ENCODE measurements around the gene LIM2.

The LIM2 gene

DNA sequence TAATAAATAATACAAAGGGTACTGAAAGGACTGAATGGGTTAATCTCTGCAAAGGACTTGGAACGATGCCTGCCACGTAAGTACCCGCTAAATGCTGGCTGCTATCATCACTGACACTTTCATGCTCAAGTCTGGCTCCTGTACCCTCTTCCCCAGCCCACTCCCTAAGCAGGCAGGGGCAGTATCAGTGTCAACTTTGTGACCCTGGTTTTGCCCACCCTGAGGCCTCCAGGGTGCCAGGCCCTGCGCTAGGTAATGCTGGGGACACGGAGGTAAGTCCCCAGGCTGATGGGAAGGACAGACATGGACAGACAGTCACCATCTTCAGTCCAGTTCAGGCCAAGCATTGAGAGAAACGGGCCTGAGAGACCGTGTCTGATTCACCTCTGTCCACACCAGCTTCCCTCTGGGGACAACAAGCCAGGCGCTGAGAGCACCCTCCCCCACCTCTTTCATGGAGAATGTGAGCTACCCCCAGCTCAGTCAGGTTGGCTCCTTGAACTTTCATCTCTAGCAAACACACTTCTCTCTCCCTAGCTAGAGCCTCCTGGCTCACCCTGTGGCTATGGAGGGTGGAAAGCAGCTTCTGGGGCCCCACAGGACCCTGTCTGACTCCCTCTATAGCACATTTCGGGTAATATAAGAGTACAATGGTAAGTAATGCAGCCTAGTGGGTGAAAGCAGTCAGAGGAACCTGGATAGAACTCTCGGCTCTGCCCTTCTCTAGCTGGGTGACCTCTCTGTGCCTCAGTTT is 22.4 kb downstream of the LIM2 start:
- peak; percentile 43 for DNase-seq

DNA sequence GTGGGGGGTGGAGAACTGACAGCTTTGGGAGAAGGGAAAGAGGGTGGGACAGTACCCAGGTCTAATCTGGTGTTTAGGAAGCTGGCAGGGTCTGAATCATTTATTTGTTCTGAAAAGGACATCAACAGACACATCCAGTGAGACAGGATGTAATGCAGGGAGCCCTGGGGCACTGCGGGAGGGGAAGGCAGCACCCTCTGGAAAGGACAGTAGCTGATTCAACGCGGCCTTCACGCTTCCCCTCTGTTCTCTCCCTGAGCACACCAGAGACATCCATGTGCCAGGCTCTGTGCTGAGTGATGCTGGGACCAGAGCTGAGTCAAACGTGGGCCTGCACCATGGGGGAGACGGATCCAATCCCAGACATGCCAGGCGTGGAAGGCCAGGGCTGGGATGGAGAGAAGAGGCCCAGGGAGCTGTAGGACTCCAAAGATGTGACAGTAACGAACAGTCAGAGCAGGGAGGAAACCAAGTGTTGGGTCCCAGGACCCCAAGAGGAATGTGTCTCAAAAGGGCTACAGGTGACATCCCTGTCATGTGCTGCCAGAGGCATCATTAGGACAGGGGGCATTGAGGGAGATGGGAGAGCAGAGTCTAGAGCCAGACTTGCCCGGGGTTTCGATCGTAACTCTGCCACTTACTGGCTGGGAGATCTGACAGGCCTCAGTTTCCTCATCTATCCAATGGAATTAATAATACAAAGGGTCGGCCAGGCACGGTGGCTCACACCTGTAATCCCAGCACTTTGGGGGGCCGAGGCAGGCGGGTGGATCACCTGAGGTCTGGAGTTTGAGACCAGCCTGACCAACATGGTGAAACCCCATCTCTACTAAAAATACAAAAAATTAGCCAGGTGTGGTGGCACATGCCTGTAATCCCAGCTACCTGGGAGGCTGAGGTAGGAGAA is 23.3 kb downstream of the LIM2 start:
- DNase-seq, result no peak

DNA sequence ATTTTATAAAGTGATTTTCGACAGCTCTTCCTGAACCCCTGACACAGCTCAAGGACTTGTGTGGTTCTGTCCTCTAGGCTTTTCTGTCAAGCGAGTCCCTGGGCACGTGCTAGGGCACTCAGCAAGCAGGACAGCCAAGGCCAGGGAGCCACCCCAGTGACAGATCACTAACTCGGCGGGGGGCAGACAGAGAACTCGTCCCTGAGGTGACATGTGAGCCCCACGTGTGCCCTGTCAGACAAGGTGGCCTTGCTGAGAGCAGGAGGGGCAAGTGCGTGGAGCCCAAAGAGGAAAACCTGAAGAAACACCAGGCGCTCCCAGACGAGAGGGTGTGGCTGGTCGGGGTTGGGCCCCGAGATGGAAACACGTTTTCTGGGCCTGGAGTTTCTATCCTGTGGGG is 26.5 kb downstream of the LIM2 start:
- no peak for DNase-seq

DNA sequence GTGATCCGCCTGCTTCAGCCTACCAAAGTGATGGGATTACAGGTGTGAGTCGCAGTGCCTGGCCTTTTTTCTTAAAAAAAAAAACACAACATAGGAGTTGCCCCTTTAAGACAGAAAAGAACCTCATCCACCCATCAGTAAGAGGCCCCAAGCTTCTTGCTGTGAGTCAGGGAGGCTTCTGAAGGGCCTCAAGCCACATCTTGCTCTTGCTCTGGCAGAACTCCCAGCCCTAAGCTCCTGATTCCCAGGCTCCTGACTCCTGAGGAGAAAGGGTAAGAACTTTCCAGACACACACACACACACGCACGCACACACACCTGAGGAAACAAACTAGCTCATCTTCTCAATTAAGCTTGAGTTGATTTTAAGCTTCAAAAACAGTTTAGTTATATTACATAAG is 28.5 kb downstream of the LIM2 start:
- DNase-seq, result no peak

DNA sequence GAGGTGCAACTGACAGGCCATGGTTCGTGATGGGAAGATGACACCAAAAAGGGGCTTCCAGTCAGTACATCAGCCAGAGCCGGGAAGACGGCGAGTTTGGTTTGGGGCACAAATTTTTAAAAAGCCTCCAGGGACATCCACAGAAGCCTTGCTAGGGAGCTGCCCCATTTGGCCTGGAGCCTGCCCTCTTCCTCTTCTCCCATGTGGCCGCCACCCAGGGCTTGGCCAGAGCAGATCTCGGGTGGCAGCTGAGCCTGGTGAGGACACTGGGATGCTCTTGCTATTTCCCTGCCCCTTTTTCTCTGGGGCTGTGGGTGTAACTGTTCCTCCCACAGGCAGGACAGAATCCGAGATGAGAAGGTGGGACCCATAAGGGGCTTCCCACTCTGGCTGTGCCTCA is 29.8 kb downstream of the LIM2 start:
- DNase-seq, result no peak

DNA sequence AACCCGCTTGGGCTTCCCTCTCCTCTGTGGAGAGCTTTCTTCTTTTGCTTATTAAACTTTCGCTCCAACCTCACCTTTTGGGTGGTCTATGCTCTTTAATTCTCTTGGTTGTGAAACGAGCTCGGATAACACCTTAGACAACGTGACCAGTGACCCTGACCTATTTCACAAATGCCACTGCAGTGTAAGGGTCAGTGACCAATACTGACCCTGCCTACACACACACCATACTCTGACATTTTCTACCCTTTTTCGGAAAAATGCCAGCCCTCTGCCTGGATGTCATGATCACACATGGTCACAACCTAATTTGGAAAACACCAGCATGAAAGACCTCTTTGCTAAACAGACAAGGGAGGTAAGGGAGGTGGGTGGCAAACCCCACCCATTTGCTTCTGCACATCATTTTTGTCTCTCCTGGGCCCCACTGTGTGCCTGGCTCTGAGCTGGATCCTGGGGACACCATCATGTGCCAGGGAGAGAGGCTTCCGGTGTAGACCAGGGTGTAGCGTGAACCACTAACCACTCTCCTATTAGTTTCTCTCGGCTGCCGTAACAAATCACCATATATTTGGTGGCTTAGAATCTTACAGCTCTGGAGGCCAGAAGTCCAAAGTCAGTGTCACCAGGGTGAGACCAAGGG is 31.5 kb downstream of the LIM2 start:
- no peak for DNase-seq

DNA sequence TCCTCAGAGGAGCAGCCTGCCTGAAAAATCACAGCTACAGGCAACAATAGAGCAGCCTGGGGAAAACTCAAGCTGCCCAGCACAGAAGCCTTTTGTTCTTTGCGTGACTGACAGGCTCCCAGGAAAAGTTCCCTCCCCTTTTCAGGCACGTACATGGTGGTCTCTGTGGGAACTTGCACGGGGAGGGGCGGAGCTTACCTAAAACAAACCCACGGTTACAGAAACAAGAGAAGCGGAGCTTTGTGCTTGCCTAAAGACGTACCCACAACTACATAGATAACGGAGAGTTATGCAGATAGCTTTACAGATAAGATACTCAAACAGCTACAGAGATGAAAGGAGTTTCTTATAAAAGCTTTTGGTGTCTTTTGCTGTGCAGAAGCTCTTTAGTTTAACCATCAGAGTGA is 33.0 kb downstream of the LIM2 start:
- no peak for DNase-seq

DNA sequence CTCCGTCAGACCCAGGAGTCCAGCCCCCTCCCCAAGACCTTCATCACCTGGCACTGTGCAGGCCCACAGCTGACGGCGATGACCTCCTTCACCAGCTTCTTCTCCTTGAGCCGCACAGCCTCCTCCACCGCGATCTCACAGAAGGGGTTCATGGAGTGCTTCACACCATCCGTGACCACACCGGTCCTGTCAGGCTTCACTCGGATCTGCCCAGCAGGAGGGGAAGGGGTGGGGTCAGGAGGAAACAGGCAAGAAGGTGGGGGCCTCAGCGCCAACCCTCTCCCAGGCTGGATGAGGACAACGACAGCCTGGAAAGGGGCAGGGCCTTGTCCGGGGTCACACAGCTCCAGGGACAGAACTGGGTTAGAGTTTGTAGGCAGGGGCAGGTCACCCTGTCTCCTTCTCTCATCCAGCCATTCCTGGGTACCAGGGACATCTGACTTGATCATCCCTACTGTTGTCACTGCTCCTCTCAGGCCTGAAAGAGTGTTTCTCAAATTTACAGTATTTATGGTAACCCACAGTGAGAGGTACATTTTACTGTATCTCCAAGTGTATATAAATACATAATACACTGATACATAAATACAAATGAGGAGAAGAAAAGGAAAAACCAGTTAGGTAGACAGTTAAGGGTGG is 33.6 kb downstream of the LIM2 start:
- no peak for DNase-seq

DNA sequence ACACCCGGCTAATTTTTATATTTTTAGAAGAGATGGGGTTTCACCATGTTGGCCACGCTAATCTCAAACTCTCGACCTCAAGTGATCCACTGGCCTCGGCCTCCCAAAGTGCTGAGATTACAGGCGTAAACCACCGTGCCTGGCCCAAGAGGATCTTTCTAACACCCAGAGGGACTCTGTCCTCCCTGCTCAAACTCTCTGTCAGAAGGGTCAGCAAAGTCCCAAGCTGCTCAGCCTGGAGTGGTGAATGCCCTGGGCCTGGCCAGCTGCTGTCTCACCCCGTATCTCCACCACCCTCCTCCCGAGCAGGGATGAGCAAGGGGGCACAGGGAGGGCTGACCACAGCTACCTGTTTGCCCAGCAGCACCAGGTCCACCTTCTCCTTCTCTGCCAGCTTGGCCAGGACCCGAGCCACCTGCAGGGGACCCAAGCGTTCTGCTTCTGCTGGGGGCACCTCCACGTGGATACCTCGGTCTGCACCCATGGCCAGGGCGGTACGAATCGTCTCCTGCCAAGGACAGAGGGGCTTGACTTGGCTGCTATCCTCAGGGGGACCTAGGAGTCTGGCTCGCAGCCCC is 34.9 kb downstream of the LIM2 start:
- no peak for DNase-seq

DNA sequence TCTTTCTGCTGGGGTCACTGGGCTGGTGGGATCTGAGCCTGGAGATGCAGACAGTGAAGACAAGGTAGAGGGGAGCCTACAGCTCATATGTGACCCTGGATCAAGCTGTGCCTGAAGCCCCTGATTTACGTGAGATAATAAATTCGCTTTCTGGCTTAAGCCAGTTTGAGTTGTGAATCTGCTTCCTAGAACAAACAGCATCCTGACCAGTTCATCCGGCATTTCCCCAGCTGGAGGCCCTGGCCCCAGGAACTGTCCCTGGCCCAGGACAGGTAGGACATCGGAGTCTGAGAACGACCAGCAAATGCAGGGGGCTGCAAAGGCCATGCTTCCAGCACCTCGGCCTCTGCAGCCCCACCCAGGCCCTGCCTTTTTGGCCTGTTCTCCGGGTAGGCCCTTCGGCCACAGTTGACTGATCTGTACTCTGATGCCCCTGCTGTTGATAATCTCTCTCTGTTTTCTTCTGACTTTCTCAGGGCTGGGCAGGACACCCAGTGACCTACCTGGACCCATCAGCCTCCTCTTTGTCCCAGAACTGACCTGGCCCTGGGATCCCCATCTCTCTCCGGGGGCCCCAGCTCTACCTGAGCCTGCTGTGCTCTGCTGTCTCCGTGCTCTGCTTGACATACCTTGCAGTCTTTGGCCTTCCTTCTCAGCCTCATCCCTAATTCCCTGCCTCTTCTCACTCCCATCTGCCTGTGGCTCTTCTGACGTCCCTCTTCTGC is 36.3 kb downstream of the LIM2 start:
- no peak for DNase-seq

DNA sequence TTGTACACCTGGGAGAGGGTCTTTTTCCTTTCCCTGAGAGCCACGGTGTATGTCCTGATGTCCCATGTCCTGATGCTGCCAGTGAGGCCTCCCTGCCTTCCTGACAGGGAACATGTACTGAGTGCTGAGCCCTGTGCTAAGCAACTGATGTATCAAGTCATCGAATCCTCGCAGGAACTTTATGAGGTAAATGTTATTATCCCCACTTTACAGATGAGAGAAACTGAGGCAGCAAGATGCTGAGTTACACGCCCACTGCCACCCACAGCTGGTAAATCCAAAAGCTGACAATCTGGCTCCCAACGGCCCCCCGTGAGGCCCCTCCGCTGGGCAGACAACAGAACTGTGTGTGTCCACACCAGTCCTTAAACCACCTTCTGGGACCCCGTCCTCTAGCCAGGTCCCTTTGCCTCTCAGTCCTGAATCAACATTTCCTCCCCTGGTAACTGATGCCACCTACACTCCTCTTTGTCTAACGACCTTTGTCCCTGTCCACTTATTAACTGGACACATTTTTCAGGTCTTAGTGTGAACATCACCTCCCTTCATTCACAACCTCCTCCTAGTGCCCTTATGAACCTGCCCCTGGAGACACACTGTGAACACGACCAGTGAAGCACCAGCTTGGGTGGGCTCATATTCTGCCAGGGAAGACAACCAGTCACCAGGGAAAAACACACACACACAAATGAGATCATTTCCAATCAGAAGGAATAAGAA is 40.4 kb downstream of the LIM2 start:
- DNase-seq, result no peak

DNA sequence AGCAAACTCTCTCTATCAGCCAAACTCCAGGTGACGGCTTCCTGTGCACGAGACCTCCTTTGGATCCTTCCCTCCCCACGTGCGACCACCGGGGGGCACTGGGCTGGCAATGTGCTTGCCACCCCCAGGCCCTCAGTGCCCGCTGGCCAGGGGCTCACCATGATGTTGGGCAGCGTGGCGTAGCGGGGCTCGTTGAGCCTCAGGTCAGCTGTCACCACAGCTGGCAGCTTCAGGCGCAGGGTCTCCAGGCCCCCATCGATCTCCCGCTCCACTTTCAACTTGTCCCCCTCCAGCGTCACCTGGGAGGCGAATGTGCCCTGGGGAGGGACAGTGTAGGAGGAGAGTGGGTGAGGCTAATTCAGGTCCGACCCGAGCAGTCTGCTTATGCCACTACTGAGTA is 41.0 kb downstream of the LIM2 start:
- DNase-seq, result no peak

DNA sequence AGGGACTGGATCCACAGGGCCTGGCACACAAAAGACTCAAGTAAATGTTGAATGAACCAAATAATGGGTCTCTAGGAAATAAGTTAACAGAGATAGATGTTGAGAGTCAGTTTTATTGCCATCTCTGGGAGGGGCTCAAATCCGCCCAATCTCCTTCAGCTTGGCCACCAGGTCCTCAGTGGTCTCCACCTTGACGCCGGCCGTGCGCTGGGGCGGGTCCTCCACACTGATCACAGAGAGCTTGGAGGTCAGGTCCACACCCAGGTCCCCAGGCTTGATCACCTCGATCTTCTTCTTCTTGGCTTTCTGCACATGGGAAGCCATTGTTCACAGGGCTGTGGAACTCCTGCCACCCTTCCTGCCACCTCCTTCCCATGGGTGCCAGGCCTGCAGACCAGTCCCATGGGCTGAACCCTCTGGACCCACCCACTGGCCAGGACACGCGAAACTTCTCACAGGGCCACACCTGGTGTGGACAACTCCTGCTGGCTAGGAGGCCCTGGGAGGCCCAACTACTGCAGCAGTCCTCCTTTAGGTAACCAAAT is 42.6 kb downstream of the LIM2 start:
- no peak for DNase-seq

DNA sequence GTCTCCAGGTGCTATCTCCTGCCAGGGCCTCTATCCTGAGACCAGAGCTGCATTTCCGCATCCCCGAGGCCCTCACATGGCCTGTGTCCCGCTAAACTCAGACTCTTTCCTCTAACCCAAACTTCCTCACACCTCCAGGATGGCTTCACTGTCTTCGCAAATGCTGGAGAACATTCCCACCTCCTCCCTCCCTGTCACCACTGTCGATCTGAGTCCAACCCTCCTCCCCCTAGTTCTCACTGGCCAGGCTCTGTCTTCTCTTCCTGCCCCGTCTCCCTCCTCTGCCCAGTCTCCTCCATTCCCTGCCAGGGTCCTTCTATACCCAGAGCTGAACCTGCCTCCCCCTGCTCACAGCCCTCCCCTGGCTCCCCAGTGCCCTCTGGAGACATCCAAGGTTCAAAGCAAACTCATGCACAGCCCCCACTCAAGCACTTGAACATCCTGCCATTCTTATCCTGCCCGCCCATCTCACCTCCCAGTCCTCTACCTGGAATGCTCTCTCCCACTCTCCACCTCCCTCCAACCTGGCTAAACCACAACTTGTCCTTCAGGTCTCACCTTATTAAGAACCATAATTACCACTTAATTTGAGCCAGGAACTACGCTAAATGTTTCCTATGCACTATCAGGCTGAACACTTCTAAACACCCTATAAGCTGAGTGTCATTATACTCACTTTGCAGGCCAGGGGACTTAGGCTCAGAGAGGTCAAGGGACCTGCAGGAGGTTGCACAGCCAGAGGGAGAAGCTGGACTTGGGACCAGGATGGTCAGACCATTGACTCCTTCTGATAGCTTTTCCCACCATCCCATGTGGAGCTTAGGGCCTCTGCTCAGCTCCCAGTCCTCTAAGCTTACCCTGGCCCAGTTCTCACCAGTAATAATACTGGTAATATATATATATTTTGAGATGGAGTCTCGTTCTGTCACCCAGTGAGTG is 44.9 kb downstream of the LIM2 start:
- no peak for DNase-seq

DNA sequence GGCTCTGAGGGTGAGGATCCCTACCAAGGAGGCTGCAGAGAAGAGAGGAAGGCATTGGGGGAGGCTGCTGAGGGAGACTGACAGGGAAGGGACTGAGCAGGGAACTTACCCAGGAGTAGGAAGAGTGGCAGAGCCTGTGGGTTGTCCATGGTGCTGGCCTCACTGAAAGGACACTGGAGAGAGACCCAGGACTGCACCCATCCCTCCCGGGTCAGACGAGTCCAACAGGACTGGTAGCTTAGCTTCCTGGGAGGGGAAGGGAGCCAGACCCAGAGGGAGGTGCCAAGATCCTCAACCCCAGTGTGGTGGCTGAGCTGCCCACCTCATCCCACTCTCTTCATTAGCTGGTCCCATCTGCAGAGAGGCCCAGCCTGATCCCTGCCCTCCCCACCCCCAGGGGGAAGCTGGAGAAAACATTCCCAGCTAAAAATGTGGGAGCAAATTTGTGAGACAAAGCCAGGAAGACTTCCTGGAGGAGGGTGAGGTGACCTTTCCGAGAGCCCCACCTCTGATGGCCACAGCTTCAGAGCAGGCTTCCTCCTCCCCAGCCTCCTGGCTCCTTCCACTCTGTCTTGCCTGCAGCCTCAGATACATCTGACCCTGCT is 45.7 kb downstream of the LIM2 start, which contains the start of gene VSIG10L:
Gene VSIG10L (minus strand): TSS at position 164 of the 605 bp plus-strand sequence. CDS start 15 bp downstream, at position 149.
- no peak for DNase-seq

DNA sequence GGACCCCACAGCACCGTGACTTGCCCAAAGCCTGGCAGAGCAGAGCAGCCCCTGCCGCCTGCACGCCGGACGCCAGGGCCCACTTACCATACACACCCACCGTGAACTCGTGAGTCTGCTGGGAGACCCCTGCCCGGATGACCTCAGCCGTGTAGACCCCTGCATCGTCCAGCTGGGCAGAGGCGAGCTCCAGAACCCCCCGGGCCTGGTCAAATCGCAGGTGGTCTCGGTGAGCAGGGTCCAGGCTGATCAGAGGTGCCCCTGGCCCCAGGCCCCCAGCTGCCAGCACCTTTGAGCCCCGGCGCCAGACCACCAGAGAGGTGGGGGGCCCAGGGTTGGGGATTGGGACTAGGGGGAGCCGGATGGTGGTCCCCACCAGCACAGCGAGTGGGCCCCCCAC is 46.7 kb downstream of the LIM2 start:
- no peak for DNase-seq

DNA sequence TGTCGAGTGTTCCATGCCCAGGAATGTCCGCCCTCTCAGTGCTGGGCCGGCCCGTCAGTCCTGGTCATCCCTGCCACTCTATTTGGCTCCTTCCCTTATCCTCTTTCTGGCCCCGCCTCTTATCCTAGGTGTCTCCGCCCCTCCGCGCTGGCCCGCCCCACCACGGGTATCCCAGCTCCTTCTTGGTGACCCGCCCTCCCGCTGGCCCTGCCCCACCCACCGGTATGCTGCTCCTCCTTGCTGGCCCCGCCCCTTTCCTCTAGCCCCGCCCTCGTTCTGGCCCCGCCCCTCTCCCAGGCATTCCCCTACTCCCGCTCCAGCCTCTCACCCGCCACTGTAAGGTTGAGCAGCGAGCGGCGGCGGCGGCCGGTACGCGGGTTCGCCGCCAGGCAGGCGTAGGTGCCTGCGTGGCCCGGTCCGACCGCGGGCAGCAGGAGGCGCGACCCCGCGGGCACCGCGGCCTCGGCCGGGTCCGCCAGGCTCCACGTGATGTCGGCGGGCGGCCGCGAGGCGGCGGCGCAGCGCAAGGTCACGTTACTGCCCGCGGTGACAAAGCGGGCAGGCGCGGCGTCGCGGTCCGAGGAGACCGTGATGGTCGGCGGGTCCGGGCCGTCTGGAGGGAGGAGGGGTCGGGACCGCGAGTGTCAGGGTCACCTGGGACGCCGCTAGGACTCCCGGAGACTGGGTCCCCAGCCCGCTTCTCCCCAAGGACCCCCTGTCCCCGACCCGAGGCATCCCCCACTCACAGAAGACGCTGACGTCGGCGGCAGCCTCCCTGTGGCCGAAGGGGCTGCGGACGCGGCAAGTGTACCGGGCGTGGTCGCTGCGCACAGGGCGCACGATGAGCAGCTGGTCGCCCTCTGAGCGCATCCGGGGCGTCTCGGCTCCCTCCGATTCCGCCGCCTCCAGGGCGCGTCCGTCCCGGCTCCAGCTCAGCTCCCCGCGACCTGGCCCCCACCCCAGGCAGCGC is 47.8 kb downstream of the LIM2 start:
- DNase-seq, result peak; percentile 96

DNA sequence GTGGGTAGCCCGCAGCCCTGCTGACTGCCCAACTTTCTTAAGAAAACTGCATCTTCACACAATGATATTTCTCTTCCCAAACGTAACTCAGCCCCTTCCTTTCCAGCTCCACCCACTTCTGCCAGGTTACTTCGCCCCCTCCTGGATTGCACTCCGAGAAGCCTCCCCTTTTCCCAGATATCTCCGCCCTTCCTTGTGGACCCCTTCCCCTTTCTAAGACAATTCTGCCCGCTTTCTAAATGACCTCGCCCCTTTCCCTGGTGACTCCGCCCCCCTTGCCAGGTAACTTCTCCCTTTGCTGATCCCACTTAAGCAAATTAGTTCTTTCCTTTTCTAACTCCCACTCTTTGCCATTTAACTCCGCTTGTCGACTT is 48.5 kb downstream of the LIM2 start:
- DNase-seq, result no peak
